Activated naive CD4-positive, alpha-beta T cell treated with Interleukin-2 at 50 U/mL for 16 hours (primary cell): ENCODE measurements around the gene C1QTNF12.

Source experiments
- DNase-seq: peaks from one replicate; pipeline ENCODE4 v3.0.0-alpha.2; 2020

The C1QTNF12 gene, protein sequence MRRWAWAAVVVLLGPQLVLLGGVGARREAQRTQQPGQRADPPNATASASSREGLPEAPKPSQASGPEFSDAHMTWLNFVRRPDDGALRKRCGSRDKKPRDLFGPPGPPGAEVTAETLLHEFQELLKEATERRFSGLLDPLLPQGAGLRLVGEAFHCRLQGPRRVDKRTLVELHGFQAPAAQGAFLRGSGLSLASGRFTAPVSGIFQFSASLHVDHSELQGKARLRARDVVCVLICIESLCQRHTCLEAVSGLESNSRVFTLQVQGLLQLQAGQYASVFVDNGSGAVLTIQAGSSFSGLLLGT

DNA sequence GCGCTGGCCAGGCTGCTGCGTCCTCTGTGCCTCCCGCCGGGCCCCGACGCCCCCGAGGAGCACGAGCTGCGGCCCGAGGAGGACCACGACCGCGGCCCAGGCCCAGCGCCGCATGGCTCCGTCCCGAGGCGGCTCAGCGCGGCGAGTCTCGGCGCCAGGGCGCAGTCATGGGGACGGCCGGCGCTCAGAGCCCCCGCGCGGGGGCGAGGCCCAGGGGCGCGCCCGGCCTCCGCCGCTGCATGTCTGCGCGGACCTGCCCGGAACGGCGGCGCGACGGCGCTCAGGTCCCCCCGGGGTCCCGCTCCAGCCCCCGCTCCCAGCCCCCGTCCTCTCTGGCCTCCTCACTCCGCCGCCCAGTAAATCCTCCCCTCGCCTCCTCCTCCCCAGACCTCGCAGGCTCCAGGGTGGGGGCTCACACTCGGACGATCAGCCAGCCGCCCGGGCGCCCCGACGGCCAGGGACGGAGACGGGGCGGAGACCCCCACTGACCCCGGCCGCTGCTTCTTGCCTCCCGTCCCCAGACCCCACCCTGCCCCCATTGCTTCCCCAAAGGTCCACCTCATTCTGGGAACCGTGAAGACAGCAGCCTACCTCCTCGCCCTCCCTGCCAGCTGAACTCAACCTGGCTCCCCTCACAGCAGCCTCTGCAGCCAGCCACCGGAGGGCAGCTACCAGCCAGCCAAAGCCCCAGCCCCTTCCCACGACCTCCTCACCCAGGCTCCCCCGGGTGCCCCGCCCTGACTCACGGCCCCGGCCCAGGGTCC is at the start of gene C1QTNF12:
Gene C1QTNF12 (minus strand): TSS at position 146 of the 764 bp plus-strand sequence. CDS start 32 bp downstream, at position 114.
- DNase-seq = no peak

DNA sequence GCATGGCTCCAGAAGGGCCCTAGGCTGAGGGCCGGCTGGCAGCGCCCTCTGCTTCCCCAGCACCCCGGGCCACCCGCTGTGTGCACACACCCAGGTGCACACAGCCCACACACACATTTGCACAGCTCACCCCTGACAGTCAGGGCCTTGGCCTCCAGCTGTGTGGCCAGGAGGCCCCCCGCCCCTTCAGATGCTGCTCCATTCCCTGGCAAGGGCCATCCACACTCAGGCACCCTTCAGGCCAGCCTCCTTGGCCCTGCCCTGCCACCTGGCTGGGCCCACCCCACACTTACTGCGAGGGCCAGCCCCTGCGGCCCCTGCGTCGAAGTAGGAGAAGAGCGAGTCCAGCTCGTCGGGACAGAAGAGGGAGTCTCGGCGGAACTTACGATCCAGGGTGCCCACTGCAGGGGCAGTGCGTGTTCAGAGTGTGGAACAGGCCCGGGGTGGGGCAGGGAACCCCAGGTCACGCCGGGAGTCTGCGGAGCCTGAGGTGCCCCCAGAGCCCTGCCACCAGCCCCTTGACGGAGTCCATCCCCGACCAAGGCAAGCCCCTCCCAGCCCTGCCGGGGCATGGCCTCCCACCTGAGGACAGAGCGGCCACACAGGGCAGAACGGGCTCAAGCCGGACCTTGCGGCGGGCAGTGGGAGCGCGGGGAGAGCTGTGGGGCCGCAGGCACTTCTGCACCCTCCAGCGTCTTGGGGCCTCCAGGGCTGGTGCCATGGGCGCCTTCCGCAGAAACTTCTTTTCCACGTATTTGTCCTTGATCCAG is 48.8 kb upstream of the C1QTNF12 start:
- no peak for DNase-seq

DNA sequence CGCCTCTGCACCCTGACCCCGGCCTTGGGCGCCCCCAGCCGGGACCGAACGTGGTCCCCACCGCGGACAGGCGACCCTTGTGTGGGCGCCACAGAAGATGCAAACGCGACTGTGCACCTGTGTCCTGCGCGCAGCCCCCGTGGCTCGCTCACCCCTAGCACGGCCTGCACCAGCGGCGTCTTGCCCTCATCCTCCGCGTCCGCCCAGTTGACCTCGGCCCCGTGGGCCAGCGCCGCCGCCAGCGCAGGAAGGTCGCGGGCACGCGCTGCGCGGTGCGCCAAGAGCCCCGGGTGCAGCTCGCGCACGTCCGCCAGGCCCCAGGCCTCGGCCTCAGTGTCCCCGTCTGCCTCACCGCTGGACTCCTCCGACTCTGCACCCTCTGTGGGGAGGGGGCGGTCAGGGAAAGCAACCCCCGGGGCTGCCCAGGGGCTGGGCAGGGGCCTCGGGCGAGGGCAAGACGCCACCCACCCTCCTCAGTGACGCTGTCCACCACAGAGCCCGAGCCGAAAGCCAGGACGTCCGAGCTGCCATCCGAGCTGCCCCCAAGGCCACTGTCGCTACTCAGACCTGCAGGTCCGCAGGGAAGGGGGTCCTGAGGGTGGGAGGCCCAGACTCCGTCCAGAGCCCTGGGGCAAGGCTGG is 47.8 kb upstream of the C1QTNF12 start:
- no peak for DNase-seq

DNA sequence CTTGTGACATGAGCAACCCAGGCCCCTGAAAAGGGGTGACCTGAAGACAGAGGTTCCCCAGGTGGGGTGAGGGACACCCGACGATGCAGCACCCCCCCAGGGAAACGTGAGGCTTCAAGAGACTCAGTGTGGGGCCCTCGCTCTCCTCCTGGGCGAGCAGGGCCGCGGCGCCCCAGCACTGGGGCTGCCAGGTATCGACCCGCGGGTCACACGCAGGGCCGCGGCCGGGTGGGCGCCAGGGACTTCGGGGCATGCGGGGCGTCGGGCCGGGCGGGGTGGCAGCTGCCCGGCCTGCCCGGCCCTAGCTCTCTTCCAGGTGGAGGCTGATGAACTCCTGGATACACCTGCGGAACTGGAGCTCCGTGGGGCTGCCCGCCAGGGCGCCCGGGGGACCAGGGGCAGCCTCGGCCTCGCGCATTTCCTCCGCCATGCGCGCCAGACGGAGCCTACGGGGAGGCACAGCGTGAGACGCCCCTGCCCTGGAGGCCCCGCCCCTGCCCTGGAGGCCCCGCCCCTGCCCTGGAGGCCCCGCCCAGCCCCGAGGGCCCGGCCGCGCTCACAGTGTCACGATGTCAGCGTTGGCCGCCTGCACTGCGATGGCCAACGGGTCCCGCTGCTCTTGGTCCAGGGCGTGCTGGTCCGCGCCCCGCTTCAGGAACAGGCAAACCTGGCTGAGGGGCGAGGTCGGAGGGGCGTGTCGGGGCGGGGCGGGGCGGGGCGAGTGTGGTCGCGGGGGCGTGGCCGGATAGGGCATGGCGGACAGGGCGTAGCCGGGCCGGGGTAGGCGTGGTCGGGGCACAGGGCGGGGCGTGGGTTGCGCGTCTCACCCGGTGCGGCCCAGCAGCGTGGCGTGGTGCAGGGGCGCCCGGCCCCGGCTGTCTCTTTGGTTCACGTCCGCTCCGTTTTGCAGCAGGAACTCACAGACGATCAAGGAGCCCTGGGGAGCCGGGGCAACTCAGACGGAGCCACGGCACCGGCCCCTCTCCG is 47.0 kb upstream of the C1QTNF12 start:
- DNase-seq = no peak

DNA sequence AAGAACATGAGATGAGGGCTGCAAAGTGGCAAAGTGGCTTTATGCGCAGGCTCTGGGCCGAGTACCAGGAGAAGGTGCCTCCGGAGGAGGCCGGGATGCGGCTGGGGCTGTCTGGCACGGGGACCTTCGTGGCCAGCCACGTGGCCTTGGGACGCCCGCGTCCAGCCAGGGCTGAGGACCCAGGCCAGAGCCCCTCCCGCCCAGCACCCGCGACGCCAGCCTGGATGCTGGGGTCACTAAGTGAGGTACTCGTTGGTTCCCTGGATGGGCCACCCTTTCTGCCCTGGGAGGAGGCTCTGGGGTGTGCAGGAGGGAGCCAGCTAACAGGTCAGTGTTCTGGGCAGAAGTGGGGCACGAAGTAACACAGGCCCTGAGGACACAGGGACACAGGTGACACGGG is 46.3 kb upstream of the C1QTNF12 start:
- DNase-seq = no peak

DNA sequence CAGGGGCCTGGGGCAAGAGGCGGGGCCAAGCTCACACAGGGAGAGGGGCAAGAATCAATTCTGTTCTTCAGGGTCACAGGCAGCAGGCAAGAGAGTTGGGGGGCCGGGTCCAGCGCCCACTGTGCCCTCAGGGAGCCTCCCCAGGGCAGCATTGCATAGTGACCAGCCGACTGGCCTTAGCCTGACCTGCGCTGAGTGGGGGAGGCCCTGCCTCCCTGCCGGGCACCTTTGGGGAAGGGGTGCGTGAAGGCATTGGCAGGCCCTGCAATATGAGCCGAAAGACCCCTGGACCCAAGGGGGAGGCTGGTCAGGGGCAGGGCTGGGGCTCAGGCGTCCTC is 45.9 kb upstream of the C1QTNF12 start:
- no peak for DNase-seq

DNA sequence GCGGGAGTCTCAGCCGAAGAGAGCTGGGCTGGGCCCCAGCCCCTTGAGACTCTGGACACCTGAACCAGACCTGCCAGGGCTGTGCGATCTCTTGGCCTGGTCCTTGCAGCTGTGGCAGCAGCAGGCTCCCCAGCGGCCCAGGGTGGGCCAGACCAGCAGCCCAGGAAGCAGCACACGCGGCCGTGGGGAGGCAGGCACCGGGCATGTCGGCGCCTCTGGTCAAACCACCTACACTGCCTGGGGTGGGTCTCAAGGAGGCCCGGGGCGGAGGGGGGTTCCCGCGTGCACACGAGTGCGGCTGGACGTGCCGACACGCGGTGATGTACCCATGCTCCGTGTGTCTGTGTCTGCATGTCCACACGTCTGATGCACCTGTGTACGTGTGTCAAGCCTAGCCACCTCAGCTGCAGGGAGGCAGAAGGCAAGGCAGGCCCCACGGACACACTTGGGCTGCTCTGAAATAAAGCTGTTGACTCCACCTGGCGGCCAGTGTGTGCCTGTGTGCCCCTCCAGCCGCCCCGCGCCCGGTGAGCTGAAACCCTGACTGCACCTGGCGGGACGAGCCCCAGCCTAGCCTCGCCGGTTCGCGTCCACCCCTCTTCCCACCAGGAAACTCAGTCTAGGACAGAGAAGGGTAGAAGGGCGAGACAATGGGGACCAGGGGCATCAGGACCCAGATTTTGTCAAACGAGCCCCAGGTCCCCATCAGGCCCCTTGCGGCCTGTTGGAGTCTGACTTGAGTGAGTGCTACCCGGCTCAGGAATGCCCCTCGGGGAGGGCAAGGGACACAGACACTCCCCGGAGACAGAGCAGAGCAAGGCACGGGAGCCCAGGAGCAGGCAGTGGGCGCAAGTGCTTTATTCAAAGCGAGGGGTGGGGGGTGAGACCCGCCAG is 45.3 kb upstream of the C1QTNF12 start:
- peak; percentile 73 for DNase-seq

DNA sequence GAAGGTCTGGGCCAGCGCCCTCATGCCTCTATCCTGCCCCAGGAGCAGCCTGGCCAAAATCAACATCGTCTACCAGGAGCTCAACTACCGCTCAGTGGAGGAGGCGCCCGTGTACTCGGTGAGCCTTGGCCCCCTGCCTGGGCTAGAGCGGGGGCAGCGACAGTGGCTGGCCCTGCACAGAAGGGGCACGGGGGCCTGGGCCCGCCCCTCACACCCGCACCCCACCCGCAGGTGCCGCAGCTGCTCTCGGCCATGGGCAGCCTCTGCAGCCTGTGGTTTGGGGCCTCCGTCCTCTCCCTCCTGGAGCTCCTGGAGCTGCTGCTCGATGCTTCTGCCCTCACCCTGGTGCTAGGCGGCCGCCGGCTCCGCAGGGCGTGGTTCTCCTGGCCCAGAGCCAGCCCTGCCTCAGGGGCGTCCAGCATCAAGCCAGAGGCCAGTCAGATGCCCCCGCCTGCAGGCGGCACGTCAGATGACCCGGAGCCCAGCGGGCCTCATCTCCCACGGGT is 44.6 kb upstream of the C1QTNF12 start:
- DNase-seq = no peak

DNA sequence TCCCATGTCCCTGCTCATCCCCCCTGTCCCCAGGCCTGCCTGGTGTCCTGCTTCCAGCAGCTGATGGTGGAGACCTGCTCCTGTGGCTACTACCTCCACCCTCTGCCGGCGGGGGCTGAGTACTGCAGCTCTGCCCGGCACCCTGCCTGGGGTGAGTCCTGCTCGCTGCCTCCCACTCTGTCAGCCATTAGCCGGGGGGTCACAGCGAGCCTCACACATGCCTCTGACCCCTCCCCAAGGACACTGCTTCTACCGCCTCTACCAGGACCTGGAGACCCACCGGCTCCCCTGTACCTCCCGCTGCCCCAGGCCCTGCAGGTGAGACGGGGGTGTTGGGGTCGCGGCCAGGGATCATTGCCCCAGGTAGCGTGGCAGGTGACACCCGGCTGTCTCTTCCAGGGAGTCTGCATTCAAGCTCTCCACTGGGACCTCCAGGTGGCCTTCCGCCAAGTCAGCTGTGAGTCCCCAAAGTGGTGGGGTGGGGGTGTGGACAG is 43.8 kb upstream of the C1QTNF12 start:
- peak; percentile 70 for DNase-seq

DNA sequence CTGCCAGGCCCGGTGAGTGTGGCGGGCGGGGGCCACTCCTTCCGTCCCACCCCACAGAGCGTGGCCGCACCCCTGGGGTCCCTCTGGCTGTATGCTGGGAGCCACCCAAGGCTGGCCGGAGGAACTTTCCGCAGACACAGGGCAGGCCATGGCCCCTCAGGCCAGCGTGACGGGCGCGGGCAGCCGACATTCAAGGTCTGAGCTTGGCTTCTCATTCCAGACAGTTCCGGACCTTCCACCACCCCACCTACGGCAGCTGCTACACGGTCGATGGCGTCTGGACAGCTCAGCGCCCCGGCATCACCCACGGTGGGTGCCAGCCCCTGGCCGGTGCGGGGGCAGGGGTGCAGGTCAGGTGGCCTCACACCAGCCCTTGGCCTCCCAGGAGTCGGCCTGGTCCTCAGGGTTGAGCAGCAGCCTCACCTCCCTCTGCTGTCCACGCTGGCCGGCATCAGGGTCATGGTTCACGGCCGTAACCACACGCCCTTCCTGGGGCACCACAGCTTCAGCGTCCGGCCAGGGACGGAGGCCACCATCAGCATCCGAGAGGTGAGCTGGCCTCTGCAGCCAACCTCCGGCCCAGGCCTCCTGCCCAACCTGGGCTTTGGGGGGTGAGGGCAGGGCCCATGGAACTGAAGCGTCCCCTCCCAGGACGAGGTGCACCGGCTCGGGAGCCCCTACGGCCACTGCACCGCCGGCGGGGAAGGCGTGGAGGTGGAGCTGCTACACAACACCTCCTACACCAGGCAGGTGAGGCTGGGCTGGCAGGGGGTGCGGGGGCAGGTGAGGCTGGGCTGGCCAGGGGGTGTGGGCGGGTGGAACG is 41.0 kb upstream of the C1QTNF12 start:
- DNase-seq = no peak

DNA sequence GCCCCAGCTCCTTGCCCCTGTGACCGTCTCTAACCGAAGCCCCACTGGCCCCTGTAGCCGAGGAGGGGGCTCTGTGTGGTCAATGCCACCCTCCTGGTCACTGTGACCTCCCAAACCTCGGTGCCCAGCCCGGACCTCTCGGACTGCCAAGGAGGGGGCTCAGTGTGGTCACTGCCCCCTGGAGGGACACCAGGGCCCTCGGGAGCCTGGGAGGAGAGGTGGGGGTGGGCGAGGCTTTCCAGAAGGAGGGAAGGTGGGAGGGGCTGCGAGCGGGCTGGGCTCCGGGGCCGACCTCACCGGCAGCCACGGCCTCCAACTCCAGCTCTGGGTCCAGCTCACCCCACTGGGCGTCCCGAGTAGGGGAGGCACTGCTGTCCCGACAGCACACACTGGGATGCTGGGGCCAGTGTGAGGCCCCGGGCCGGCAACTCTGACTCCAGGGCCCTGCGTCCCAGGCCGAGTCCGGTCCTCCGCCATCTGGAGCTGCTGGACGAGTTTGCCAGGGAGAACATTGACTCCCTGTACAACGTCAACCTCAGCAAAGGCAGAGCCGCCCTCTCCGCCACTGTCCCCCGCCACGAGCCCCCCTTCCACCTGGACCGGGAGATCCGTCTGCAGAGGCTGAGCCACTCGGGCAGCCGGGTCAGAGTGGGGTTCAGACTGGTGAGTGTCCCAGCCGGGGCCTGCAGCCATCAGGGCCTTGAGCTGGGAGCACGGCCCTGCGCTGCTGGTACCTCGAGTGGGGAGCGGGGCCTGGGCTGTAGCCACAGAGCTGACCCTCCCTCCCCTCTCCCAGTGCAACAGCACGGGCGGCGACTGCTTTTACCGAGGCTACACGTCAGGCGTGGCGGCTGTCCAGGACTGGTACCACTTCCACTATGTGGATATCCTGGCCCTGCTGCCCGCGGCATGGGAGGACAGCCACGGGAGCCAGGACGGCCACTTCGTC is 40.1 kb upstream of the C1QTNF12 start:
- no peak for DNase-seq

DNA sequence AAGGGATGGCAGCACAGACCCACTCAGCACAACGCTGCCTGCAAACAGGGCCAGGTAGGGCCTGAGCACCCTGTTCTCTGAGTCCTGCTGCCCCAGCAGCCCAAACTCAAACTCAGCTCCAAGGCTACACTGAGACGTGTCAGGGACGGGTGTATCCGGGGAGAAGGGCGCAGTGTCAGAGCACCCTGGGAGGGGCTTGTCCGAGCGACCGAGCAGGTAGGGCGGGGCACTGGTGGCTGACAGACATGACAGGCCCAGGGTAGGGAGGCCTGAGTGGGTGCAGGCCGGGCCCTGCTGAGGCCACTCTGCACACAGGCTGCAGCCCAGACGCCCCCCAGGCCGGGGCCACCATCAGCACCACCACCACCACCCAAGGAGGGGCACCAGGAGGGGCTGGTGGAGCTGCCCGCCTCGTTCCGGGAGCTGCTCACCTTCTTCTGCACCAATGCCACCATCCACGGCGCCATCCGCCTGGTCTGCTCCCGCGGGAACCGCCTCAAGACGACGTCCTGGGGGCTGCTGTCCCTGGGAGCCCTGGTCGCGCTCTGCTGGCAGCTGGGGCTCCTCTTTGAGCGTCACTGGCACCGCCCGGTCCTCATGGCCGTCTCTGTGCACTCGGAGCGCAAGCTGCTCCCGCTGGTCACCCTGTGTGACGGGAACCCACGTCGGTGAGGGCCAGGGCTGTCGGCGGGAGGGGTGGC is 39.2 kb upstream of the C1QTNF12 start:
- DNase-seq = no peak

DNA sequence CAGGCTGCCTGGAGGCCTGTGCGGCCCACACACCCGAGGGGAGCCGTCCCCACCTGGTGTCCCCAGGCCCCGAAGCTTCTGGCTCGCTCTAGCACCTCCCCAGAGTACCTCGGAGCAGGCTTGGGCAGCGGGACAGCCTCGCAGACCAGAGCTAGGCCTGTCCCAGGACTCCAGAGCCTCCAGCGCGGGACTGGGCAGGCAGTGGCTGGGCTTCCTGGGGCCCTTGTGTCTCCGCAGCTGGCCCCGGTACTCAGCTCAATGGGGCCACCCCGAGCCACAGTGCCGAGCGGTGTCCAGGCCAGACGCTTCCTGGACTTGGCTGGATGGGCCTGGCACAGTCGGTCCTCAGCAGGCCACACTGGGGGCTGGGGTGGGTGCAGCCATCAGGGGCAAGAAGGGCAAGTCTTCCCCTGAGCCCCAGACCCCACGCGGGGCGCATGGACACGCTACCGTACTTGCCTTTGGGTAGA is 38.6 kb upstream of the C1QTNF12 start:
- DNase-seq = no peak

DNA sequence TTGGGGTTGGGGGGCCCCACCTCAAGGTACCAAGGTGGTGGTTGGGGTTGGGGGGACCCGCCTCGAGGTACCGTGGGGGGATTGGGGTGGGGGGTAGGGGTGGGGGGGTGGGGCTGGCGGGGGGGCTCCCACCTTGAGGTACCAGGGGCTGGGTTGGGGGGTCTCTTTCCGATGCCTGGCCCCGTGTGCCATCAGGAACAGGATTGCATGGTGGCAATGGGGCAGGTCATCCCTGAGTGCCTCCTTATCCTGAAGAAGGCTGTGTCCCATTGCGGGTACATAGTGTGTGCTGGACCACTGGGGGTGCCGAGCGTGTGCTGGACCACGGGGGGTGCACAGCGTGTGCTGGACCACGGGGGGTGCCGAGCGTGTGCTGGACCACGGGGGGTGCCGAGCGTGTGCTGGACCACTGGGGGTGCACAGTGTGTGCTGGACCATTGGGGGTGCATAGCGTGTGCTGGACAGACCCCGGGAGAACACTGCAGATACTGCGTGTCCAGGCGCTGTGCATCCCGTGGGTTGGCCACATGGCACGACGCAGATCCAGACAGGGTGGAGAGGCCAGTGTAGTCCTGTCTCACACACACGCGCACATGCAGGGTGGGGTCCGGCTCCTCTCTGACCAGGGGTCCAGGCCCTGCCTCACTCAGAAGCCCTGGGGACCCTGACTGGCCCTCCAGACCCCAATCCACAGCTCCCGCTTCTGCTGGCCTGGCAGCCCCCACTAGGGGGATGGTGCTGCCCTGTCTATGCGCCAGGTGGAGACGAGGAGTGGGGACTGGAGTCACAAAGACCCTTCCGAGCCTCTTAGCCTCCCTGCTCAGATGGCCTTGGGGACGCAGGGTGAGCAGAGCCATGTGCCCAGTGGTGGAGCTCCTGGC is 37.9 kb upstream of the C1QTNF12 start:
- no peak for DNase-seq

DNA sequence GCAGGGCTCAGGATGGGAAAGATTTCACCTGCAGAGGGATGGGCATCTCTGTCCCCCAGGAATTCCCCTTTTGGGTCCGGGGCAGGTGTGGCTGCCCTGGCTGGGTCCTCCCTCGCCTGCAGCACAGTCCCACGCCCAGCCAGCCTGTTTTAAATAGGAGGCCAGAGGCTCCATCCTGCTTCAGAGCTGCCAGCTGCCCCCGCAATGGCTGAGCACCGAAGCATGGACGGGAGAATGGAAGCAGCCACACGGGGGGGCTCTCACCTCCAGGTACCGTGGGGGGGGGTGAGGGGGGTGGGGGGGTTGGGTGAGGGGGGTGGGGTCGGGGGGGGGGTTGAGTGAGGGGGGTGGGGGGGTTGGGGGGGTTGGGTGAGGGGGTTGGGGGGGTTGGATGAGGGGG is 37.3 kb upstream of the C1QTNF12 start:
- no peak for DNase-seq

DNA sequence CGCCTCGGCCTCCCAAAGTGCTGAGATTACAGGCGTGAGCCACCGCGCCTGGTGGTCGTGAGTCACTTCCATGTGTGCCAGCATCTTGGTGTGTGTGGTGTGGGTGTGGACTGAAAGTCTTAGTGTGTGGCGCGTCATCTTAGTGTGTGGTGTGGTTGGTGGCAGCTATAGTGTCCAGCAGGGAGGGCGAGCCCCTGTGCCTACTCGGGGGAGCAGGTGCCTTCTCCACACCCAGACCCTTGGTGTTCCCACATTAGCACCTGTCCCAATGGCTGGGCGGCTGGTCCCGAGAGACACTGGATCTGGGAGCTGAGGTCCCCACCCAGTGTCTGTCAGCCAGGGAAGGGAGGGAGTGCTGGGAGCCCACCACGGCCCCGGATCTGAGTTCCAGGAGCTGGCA is 36.5 kb upstream of the C1QTNF12 start:
- DNase-seq = peak; percentile 16
